Activated gamma-delta T cell treated with anti-CD3 and anti-CD28 coated beads, Interleukin-2, amount 50 U/mL, for 16 hours (primary cell): ENCODE data around the gene KIF19.

ENCODE experiments used
- DNase-seq: peaks from one replicate; pipeline ENCODE4 v3.0.0-alpha.2; 2020; ENCODE audit warnings: low read depth

KIF19 gene

GRCh38 chr17:74342224-74342623 lies 16.2 kb downstream of the KIF19 start:
- no peak for DNase-seq

GRCh38 chr17:74343121-74343520 lies 17.1 kb downstream of the KIF19 start:
- no peak for DNase-seq

GRCh38 chr17:74343526-74344284 lies 17.7 kb downstream of the KIF19 start:
- no peak for DNase-seq

GRCh38 chr17:74344658-74345057 lies 18.6 kb downstream of the KIF19 start:
- DNase-seq, result no peak

- no peak for DNase-seq
Observed at GRCh38 chr17:74345433-74346241, 19.6 kb downstream of the KIF19 start.

GRCh38 chr17:74347646-74348045 lies 21.6 kb downstream of the KIF19 start:
- DNase-seq, result no peak

GRCh38 chr17:74349120-74349519 lies 23.1 kb downstream of the KIF19 start:
- no peak for DNase-seq

- no peak for DNase-seq
Observed at GRCh38 chr17:74350486-74350885, 24.5 kb downstream of the KIF19 start.

GRCh38 chr17:74351552-74352210 lies 25.7 kb downstream of the KIF19 start:
- DNase-seq, result no peak

GRCh38 chr17:74353446-74354060 lies 27.5 kb downstream of the KIF19 start:
- no peak for DNase-seq

GRCh38 chr17:74354123-74354522 lies 28.1 kb downstream of the KIF19 start:
- DNase-seq, result no peak

- DNase-seq, result no peak
Observed at GRCh38 chr17:74354561-74354960, 28.5 kb downstream of the KIF19 start.

GRCh38 chr17:74355065-74355464 lies 29.0 kb downstream of the KIF19 start:
- no peak for DNase-seq

GRCh38 chr17:74356646-74357465 lies 30.8 kb downstream of the KIF19 start:
- no peak for DNase-seq

- no peak for DNase-seq
Observed at GRCh38 chr17:74357466-74357809, 31.4 kb downstream of the KIF19 start.

- no peak for DNase-seq
Observed at GRCh38 chr17:74358697-74359096, 32.7 kb downstream of the KIF19 start.

GRCh38 chr17:74359916-74360315 lies 33.9 kb downstream of the KIF19 start:
- DNase-seq, result no peak

GRCh38 chr17:74360899-74361229 lies 34.8 kb downstream of the KIF19 start:
- no peak for DNase-seq

- no peak for DNase-seq
Observed at GRCh38 chr17:74361230-74362068, 35.4 kb downstream of the KIF19 start, which contains the start of gene BTBD17. TSS of gene BTBD17 (minus strand) at chr17:74361868. CDS start at chr17:74361819, 49 bp downstream.

- no peak for DNase-seq
Observed at GRCh38 chr17:74362069-74362405, 36.0 kb downstream of the KIF19 start.
